Tibial nerve (tissue), 4 donors: ENCODE measurements around the gene JOSD2. TPM values are rescaled to one million over a fixed set of nuclear protein-coding genes. Genes with fewer than 3 reads are reported as not detected.

ENCODE experiments used
- total RNA-seq, 4 donors: library from RNA; depleted of rRNA; stranded (reverse); fragments of >200 nt; gene quantifications; one replicate each; pipeline ENCODE4 v1.1.0, GENCODE V29; 2016

Gene JOSD2
- total RNA-seq, 4 donors from 2014 or later, result 32.3 to 52.2 (median 38.8) TPM

Other genes starting within 250 kb of the JOSD2 start
- gene KCNC3, start 181.8 kb downstream of the JOSD2 start, total RNA-seq, result 1 to 10 TPM in 1 of 4 donors, under 1 TPM in 3; 0.21 to 1.2 (median 0.71) TPM
- 1 to 10 TPM in 1 of 4 donors, under 1 TPM in 1, not detected in 2; 0.39 to 2.1 TPM for gene NAPSA, start 145.6 kb downstream of the JOSD2 start, total RNA-seq
- gene NR1H2, start 134.7 kb downstream of the JOSD2 start, total RNA-seq, result 100 to 1,000 TPM in 1 of 4 donors, 10 to 100 TPM in 3; 80.2 to 125 (median 93.7) TPM
- 10 to 100 TPM; 10.8 to 28.2 (median 15.5) TPM for gene POLD1, start 126.8 kb downstream of the JOSD2 start, total RNA-seq
- gene SPIB, start 92.3 kb downstream of the JOSD2 start, total RNA-seq, result 1 to 10 TPM in 1 of 4 donors, under 1 TPM in 2, not detected in 1; 0.66 to 3.5 (median 0.90) TPM
- gene MYBPC2, start 78.3 kb downstream of the JOSD2 start, total RNA-seq, result under 1 TPM in 1 of 4 donors, not detected in 3; 0.21 TPM
- gene EMC10, start 34.7 kb downstream of the JOSD2 start, total RNA-seq, result 10 to 100 TPM; 48.5 to 79.4 (median 59.7) TPM
- gene GARIN5A, start 34.3 kb downstream of the JOSD2 start, total RNA-seq, result not detected
- not detected for gene ASPDH, start 2.7 kb upstream of the JOSD2 start, total RNA-seq
- 1 to 10 TPM; 1.0 to 3.7 (median 2.8) TPM for gene LRRC4B, start 57.2 kb upstream of the JOSD2 start, total RNA-seq
- not detected for gene SYT3, start 128.7 kb upstream of the JOSD2 start, total RNA-seq
- gene C19orf81, start 138.3 kb upstream of the JOSD2 start, total RNA-seq, result not detected
- gene SHANK1, start 208.6 kb upstream of the JOSD2 start, total RNA-seq, result 1 to 10 TPM in 1 of 4 donors, under 1 TPM in 2, not detected in 1; 0.21 to 3.3 (median 0.30) TPM
- gene CLEC11A, start 212.2 kb upstream of the JOSD2 start, total RNA-seq, result 10 to 100 TPM; 13.3 to 53.1 (median 25.9) TPM